CD4-positive, alpha-beta T cell treated with Interleukin-21 for 1 hour (primary cell): ENCODE results near the gene MYH11.
"Not testable (repeated sequence)": the region's sequence is repeated elsewhere in the genome, so short reads cannot be mapped to it uniquely, and the experiment has no call there.

Experiments used
- DNase-seq: peaks from one replicate; pipeline ENCODE4 v3.0.0-alpha.2; 2020

Gene MYH11

GRCh38 chr16:15874745-15875314 is 18.0 kb upstream of the MYH11 start:
- no peak for DNase-seq

- DNase-seq, result no peak
Measured at GRCh38 chr16:15873737-15874136, 16.9 kb upstream of the MYH11 start.

- DNase-seq, result no peak
Measured at GRCh38 chr16:15873301-15873700, 16.5 kb upstream of the MYH11 start.

GRCh38 chr16:15870011-15870410 is 13.2 kb upstream of the MYH11 start:
- DNase-seq, result no peak

GRCh38 chr16:15866451-15866850 is 9.6 kb upstream of the MYH11 start:
- DNase-seq, result no peak

- no peak for DNase-seq
Measured at GRCh38 chr16:15865742-15866141, 8.9 kb upstream of the MYH11 start.

- DNase-seq, result no peak
Measured at GRCh38 chr16:15864939-15865338, 8.1 kb upstream of the MYH11 start.

- no peak for DNase-seq
Measured at GRCh38 chr16:15861996-15862395, 5.2 kb upstream of the MYH11 start.

- DNase-seq, result no peak
Measured at GRCh38 chr16:15858921-15859668, 2.3 kb upstream of the MYH11 start.

- no peak for DNase-seq
Measured at GRCh38 chr16:15857724-15858560, 1.1 kb upstream of the MYH11 start.

- DNase-seq, result no peak
Measured at GRCh38 chr16:15856182-15856581, 646 bp downstream of the MYH11 start.

GRCh38 chr16:15855704-15856003 is 1.2 kb downstream of the MYH11 start:
- no peak for DNase-seq

GRCh38 chr16:15854906-15855703 is 1.7 kb downstream of the MYH11 start:
- DNase-seq, result no peak

GRCh38 chr16:15854061-15854460 is 2.8 kb downstream of the MYH11 start:
- DNase-seq, result no peak

GRCh38 chr16:15853021-15853420 is 3.8 kb downstream of the MYH11 start:
- DNase-seq, result no peak

GRCh38 chr16:15850555-15850954 is 6.3 kb downstream of the MYH11 start:
- not testable (repeated sequence) for DNase-seq

- DNase-seq, result no peak
Measured at GRCh38 chr16:15849209-15849981, 7.4 kb downstream of the MYH11 start.

- DNase-seq, result no peak
Measured at GRCh38 chr16:15847611-15848175, 9.1 kb downstream of the MYH11 start.

GRCh38 chr16:15846510-15846909 is 10.3 kb downstream of the MYH11 start:
- DNase-seq, result no peak

- DNase-seq, result no peak
Measured at GRCh38 chr16:15843635-15844279, 13.1 kb downstream of the MYH11 start.

GRCh38 chr16:15839204-15839603 is 17.6 kb downstream of the MYH11 start:
- DNase-seq, result not testable (repeated sequence)

GRCh38 chr16:15837761-15838160 is 19.1 kb downstream of the MYH11 start:
- no peak for DNase-seq
